HepG2 (cell line): ENCODE data around the gene RHOT2. TPM values are rescaled to one million over a fixed set of nuclear protein-coding genes. Genes with fewer than 3 reads are reported as not detected.
A peak's percentile ranks its signal among the peaks of the same experiment; 100 is the strongest.

Experiments used
- ARNT ChIP-seq: fragments of 450-650 bp; IDR thresholded peaks from 2 replicates; pipeline ENCODE4 v1.6.1; 2017
- ARNT2 ChIP-seq: sonication (generic); formaldehyde crosslinking; IDR thresholded peaks from 2 replicates; pipeline ENCODE4 v1.8.0; 2022; ENCODE audit warnings: mild to moderate bottlenecking, low read depth, missing genetic modification reagents, moderate library complexity
- CAMTA2 ChIP-seq: sonication (generic); formaldehyde crosslinking; IDR thresholded peaks from 2 replicates; pipeline ENCODE4 v1.4.0; 2020; ENCODE audit warnings: mild to moderate bottlenecking, missing genetic modification reagents, borderline replicate concordance
- ELK4 ChIP-seq: sonication (generic); formaldehyde crosslinking; IDR thresholded peaks from 2 replicates; pipeline ENCODE4 v1.9.0; 2021; ENCODE audit warnings: missing genetic modification reagents, borderline replicate concordance
- FOXJ3 ChIP-seq: sonication (generic); formaldehyde crosslinking; IDR thresholded peaks from 2 replicates; pipeline ENCODE4 v1.4.0; 2020; ENCODE audit warnings: missing genetic modification reagents, mild to moderate bottlenecking, borderline replicate concordance
- GPN1 ChIP-seq: sonication (generic); formaldehyde crosslinking; IDR thresholded peaks from 2 replicates; pipeline ENCODE4 v1.5.1; 2020; ENCODE audit warnings: missing genetic modification reagents, borderline replicate concordance
- HDAC2 ChIP-seq: sonication (generic); formaldehyde crosslinking; IDR thresholded peaks from 2 replicates; pipeline ENCODE4 v1.4.0; 2020; ENCODE audit warnings: missing genetic modification reagents
- MAFF ChIP-seq: IDR thresholded peaks from 2 replicates; pipeline ENCODE4 v1.6.1; 2011; ENCODE audit warnings: low read depth, low read length, improper control_type of control experiment
- MED13 ChIP-seq: sonication (generic); formaldehyde crosslinking; IDR thresholded peaks from 2 replicates; pipeline ENCODE4 v1.5.0; 2020; ENCODE audit warnings: missing genetic modification reagents
- NR2C2 ChIP-seq: sonication (generic); formaldehyde crosslinking; IDR thresholded peaks from 2 replicates; pipeline ENCODE4 v1.4.0; 2020; ENCODE audit warnings: missing genetic modification reagents, mild to moderate bottlenecking, moderate library complexity, borderline replicate concordance
- PAX8 ChIP-seq: sonication (generic); formaldehyde crosslinking; IDR thresholded peaks from 2 replicates; pipeline ENCODE4 v1.8.0; 2022; ENCODE audit warnings: mild to moderate bottlenecking, missing genetic modification reagents, borderline replicate concordance
- PHF5A ChIP-seq: IDR thresholded peaks from one replicate; pipeline ENCODE4 v1.6.1; 2018; ENCODE audit warnings: low read depth, missing genetic modification reagents; ENCODE audit not compliant: unreplicated experiment
- POGZ ChIP-seq: sonication (generic); formaldehyde crosslinking; IDR thresholded peaks from 2 replicates; pipeline ENCODE4 v1.4.0; 2020; ENCODE audit warnings: mild to moderate bottlenecking, missing genetic modification reagents
- PRDM10 ChIP-seq: sonication (generic); formaldehyde crosslinking; IDR thresholded peaks from 2 replicates; pipeline ENCODE4 v1.4.0; 2020; ENCODE audit warnings: low read depth, missing genetic modification reagents
- SETDB1 ChIP-seq: sonication (generic); formaldehyde crosslinking; IDR thresholded peaks from 2 replicates; pipeline ENCODE4 v1.5.1; 2020; ENCODE audit warnings: missing genetic modification reagents, mild to moderate bottlenecking, borderline replicate concordance
- SMAD1 ChIP-seq: sonication (generic); formaldehyde crosslinking; IDR thresholded peaks from 2 replicates; pipeline ENCODE4 v1.4.0; 2020; ENCODE audit warnings: missing genetic modification reagents, low read depth, mild to moderate bottlenecking, borderline replicate concordance
- TEF ChIP-seq: sonication (generic); formaldehyde crosslinking; IDR thresholded peaks from 2 replicates; pipeline ENCODE4 v1.5.0; 2020; ENCODE audit warnings: missing genetic modification reagents
- XBP1 ChIP-seq: sonication (generic); formaldehyde crosslinking; IDR thresholded peaks from 2 replicates; pipeline ENCODE4 v1.5.0; 2020; ENCODE audit warnings: missing genetic modification reagents
- ZMAT5 ChIP-seq: sonication (generic); formaldehyde crosslinking; IDR thresholded peaks from 2 replicates; pipeline ENCODE4 v1.5.0; 2020; ENCODE audit warnings: mild to moderate bottlenecking, low read depth, missing genetic modification reagents, borderline replicate concordance
- ZNF207 ChIP-seq: fragments of 450-650 bp; IDR thresholded peaks from 2 replicates; pipeline ENCODE4 v1.6.1; 2016; ENCODE audit warnings: antibody characterized with exemption, borderline replicate concordance
- ZNF331 ChIP-seq: sonication (generic); formaldehyde crosslinking; IDR thresholded peaks from 2 replicates; pipeline ENCODE4 v1.4.0; 2020; ENCODE audit warnings: missing genetic modification reagents
- ZNF543 ChIP-seq: sonication (generic); formaldehyde crosslinking; IDR thresholded peaks from 2 replicates; pipeline ENCODE4 v1.4.0; 2020; ENCODE audit warnings: mild to moderate bottlenecking, missing genetic modification reagents
- ZNF746 ChIP-seq: sonication (generic); formaldehyde crosslinking; IDR thresholded peaks from 2 replicates; pipeline ENCODE4 v1.8.0; 2022; ENCODE audit warnings: mild to moderate bottlenecking, missing genetic modification reagents
- ZSCAN20 ChIP-seq: sonication (generic); formaldehyde crosslinking; IDR thresholded peaks from 2 replicates; pipeline ENCODE4 v1.4.0; 2020; ENCODE audit warnings: missing genetic modification reagents, mild to moderate bottlenecking, borderline replicate concordance
- polyA plus RNA-seq, 8 experiments: library from polyadenylated mRNA; depleted of rRNA in 3 of 8; stranded (reverse) in 7 of 8; unstranded in 1 of 8; fragments of >200 nt; fragmentation: Illumina TruSeq in 4 of 8; extraction: Trizol in 4 of 8; gene quantifications; 2 replicates each; pipeline versions ENCODE4 v1.2.1 to v1.2.3, GENCODE V29; 2011 to 2016; ENCODE audit warnings: low read depth in 4 of 8, missing spikeins in 1 of 8, mixed read lengths in 1 of 8; ENCODE audit not compliant: insufficient read depth in 1 of 8
- total RNA-seq, 5 experiments: library from RNA; depleted of rRNA; stranded (reverse); fragments of >200 nt; fragmentation: Illumina TruSeq; extraction: Trizol; gene quantifications; 2 replicates each; pipeline ENCODE4 v1.2.3, GENCODE V29; 2016; ENCODE audit warnings: low read depth in 1 of 5

The RHOT2 gene
- total and polyA plus RNA-seq, 2 of the 13 experiments (the other 11 are each of a cell fraction or from before 2014, with no cell fraction given) = 63.6 to 76.9 TPM

GRCh38 chr16:667780-668518 is at the start of gene RHOT2 (continued):
- TF ChIP-seq MED13 (CRISPR knock-in tag) (peak; percentile 19; the same call in 1 of the 2 replicates), PRDM10 (CRISPR knock-in tag) (no peak), ELK4 (CRISPR knock-in tag) (no peak; the same call in 1 of the 2 replicates), ZNF746 (CRISPR knock-in tag) (peak; percentile 82; the same call in 1 of the 2 replicates), NR2C2 (CRISPR knock-in tag) (peak; percentile 89), TEF (CRISPR knock-in tag) (no peak), ZMAT5 (CRISPR knock-in tag) (no peak), POGZ (CRISPR knock-in tag) (peak; percentile 57), FOXJ3 (no peak), ZSCAN20 (peak; percentile 83; the same call in 1 of the 2 replicates), SMAD1 (CRISPR knock-in tag) (peak; percentile 98), HDAC2 (CRISPR knock-in tag) (peak; percentile 63), ZNF331 (CRISPR knock-in tag) (peak; percentile 81), XBP1 (CRISPR knock-in tag) (no peak), CAMTA2 (CRISPR knock-in tag) (no peak; the same call in 1 of the 2 replicates), ZNF207 (no peak), ARNT (no peak), ZNF543 (peak; percentile 59; the same call in 1 of the 2 replicates), ARNT2 (CRISPR knock-in tag) (peak; percentile 91; the same call in 1 of the 2 replicates), SETDB1 (CRISPR knock-in tag) (no peak), PHF5A (CRISPR knock-in tag) (peak; percentile 97), PAX8 (CRISPR knock-in tag) (no peak), MAFF (no peak), GPN1 (CRISPR knock-in tag) (no peak)
